ENCODE data around the gene CBX2.

The CBX2 gene

GRCh38 chr17:79829457-79829856 is 51.5 kb downstream of the CBX2 start:
- no peak for DNase-seq (ENCODE audit: low read depth)

DNA sequence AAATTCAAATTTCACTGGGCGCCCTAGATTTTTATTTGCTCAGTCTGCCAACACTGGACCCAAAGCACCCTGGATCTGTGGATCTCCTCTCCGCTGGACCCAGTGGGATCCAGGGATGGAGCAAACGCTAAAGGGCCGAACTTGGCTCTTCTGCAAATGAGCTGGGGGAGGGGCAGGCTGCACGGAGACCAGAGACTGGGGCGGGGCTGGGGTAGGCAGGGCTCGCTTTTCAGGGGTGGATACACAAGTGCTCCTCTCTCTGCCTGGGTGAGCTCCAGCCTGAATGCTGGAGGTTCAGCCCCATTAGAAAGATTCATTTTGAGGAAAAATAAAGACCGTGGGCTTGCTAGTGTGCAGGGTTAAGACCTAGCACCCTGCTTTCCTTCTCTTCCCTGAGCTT is 52.4 kb downstream of the CBX2 start:
- DNase-seq (ENCODE audit: low read depth): no peak

GRCh38 chr17:79830763-79831264 is 52.9 kb downstream of the CBX2 start:
- no peak for DNase-seq (ENCODE audit: low read depth)

GRCh38 chr17:79831265-79832217 is 53.6 kb downstream of the CBX2 start:
- no peak for DNase-seq (ENCODE audit: low read depth)

- no peak for DNase-seq (ENCODE audit: low read depth)
These were observed 54.5 kb downstream of the CBX2 start for GRCh38 chr17:79832218-79833109.

DNA sequence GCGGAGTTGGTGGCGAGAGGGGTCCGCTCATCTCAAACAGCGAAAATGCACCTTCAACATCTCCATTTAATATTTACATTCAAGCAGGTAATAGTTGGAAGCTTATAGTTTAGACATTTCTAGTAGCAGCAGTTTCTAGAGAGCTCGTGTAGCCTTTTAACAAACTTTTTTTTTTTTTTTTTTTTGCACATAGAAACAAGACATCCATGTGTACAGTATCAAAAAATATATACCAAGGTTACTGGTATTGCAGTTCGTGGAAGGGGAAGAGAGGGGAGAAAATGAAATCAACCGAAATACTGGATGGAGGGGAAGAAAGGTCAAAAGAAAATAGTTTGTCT is 55.1 kb downstream of the CBX2 start:
- DNase-seq (ENCODE audit: low read depth): no peak

- no peak for DNase-seq (ENCODE audit: low read depth)
These were observed 56.0 kb downstream of the CBX2 start for GRCh38 chr17:79833744-79834564.

DNA sequence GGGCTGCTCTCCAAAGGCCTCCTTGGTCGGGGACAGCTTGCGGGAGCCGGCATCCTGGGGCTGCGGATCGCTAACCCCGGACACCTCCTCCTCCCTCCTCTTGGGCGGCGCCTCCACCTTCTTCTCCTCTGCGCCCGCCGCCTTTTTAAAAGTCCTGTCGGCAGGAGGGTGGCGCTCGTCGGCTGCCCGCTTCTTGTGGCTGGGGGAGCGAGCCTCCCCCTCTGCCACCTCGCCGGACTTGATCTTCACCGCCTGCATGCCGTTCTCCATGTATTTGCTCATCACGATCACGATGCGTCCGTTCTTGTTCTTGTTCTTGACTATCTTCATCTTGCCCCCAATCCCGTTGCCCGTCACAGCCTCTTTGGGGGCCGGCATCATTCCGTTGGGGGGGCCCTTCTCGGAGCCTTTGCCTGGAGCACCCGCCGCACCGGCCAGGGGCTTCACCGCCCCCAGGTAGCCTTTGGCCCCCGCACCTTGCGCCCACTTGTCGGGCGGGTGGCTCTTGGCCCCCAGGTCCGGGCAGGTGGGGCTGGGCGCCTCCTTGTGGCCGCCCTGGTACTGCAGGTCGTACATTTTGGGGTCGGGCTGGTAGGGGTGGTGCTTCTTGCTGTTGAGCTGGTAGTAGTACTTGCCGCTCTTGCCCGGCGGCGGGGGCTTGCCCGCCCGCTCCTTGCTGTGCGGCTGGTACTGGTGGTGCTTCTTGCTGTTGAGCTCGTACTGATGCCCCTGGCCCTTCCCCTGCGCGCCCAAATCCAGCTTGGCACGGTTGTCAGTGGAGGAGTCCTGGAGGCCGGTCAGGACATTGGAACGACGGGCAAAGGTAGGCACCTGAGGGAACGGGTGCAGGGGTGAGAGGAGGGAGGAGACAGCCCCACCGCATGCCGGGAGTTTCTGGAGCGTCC is 56.9 kb downstream of the CBX2 start:
- no peak for DNase-seq (ENCODE audit: low read depth)

- DNase-seq (ENCODE audit: low read depth): no peak
These were observed 57.5 kb downstream of the CBX2 start for GRCh38 chr17:79835470-79835899.

DNA sequence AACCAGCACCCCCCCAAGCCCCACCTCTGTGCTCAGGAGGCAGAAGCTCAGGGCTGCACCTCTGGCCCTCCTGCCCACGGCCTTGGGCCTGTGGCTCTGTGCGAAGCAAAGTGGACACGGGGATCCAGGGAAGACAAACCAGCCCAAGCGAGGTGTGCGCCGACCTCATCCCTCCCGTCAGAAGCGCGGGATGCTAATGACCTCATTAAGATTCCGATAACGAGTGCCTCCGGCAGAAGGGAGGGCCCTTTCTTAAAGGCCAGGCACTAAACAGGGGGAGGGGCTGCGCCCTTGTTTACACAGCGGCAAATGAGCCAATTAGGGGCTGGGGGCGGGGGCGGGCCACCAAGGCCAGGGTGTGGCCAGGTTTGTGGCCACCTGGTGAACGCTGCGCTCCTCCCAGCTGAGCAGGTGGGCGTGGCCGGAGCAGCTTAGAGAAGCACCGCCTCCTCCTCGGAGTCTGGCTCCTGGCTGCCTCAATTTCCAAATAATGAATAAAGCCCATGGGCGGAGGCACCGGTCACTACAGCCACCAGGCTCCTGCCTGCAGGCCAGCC is 58.1 kb downstream of the CBX2 start:
- no peak for DNase-seq (ENCODE audit: low read depth)

- no peak for DNase-seq (ENCODE audit: low read depth)
These were observed 58.6 kb downstream of the CBX2 start for GRCh38 chr17:79836510-79836971.

DNA sequence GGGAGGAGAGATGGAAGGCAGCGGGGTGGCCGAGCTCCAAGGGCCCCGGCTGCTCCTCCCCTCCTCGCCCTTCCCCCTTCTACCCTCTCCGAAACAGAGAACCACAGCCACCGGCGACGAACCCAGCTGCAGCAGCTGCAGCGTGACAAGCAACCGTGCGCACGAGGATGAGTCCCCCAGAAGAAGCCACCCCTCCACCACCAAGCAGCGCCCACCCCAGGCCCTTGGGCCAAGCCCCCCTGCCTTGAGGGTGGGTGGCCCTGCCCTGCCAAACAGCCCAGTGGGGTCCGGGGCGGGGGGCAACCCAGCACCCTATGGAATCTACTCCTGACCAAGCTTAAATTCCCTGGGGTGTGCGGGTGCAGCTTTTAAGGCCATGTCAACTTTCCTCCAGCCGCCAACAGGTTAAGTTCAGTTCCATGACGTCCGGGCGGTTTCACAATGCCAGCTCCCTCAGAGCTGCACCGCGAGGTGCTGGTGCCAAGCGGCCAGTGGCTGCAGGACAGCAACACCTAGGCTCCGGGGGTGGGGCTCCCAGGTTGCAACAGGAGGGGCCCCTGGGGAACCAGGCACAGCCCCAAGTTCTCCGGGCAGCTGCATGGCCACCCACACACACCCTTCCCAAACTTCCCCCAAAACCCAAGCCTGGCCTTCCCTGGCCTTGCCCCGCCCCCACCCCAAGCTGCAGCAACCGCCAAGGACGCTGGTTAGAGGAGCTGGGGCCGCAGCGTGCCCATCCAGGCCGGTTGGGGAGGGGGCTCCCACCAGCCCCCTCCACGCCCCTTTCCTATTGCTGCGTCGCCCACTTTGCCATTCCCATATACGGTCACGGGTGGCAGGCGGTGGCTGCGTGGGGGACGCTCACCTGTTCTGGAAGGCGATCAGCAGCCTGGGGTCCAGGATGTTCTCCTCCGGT is 59.3 kb downstream of the CBX2 start:
- DNase-seq (ENCODE audit: low read depth): no peak
